Mesodermal cell (in vitro differentiated cells): ENCODE results near the gene CRELD2. TPM values are rescaled to one million over a fixed set of nuclear protein-coding genes. Genes with fewer than 3 reads are reported as not detected.
A peak's percentile ranks its signal among the peaks of the same experiment; 100 is the strongest.

Experiments
- H3K27ac ChIP-seq: 2 replicates; pipeline ENCODE4 v1.7.0; 2013; ENCODE audit warnings: mild to moderate bottlenecking, low read depth, low read length, moderate library complexity; ENCODE audit not compliant: severe bottlenecking
- H3K36me3 ChIP-seq: 2 replicates; pipeline ENCODE4 v1.7.1; 2013; ENCODE audit warnings: mild to moderate bottlenecking, low read length, moderate library complexity; ENCODE audit not compliant: control insufficient read depth, insufficient read depth
- H3K4me1 ChIP-seq: one replicate; pipeline ENCODE4 v1.7.1; 2013; ENCODE audit warnings: mild to moderate bottlenecking, low read length; ENCODE audit not compliant: insufficient read depth, control insufficient read depth, poor library complexity, severe bottlenecking
- H3K4me3 ChIP-seq: 2 replicates; pipeline ENCODE4 v1.7.0; 2013; ENCODE audit warnings: low read length, control low read depth, mild to moderate bottlenecking; ENCODE audit not compliant: insufficient read depth, poor library complexity, severe bottlenecking; ENCODE audit errors: extremely low read depth
- H3K9me3 ChIP-seq: 2 replicates; pipeline ENCODE4 v1.7.1; 2013; ENCODE audit warnings: mild to moderate bottlenecking, low read length, moderate library complexity; ENCODE audit not compliant: control insufficient read depth
- WGBS, 2 experiments: methylation state at CpG; one replicate each; pipeline ENCODE4 v1.1.5; 2013; ENCODE audit warnings: missing lambda C conversion rate in 2 of 2; ENCODE audit not compliant: insufficient coverage in 2 of 2; 5-methylcytosine and 5-hydroxymethylcytosine counted together
- polyA plus RNA-seq, 2 experiments: library from polyadenylated mRNA; stranded (reverse); fragments of 50-300 nt; gene quantifications; one replicate each; pipeline ENCODE4 v1.2.3, GENCODE V29; 2013

The CRELD2 gene
- 36.2 TPM for polyA plus RNA-seq (2013, experiment 1 of 2)
- 30.3 TPM for polyA plus RNA-seq (2013, experiment 2 of 2)

GRCh38 chr22:49917974-49918910 lies at the start of gene CRELD2, which contains the start of gene ALG12:
TSS of gene CRELD2 (plus strand) at chr22:49918634. CDS start at chr22:49918770, 136 bp downstream.
TSS of gene ALG12 (minus strand) at chr22:49918438. CDS start at chr22:49913765, 4,673 bp downstream.
- no peaks in the 10 kb centered on the region for H3K4me1 ChIP-seq
- H3K4me3 ChIP-seq = peak within 1 kb of the TSS; percentile 82
- WGBS, 2 experiments = 0% methylated on average over 49 to 102 of the region's 103 CpGs
- H3K36me3 ChIP-seq = peaks cover 18% of the 10 kb centered on the region
- no peaks in the 10 kb centered on the region for H3K9me3 ChIP-seq
- peak within 1 kb of the TSS; percentile 92 for H3K27ac ChIP-seq

GRCh38 chr22:49869086-49869830 lies 49.2 kb upstream of the CRELD2 start:
- peaks cover 30% of the 10 kb centered on the region for H3K9me3 ChIP-seq
- H3K27ac ChIP-seq = no peak overlapping the region
- H3K4me1 ChIP-seq = no peaks in the 10 kb centered on the region
- WGBS, 2 experiments = 95% methylated on average over 8 to 14 of the region's 17 CpGs
- H3K4me3 ChIP-seq = no peak overlapping the region
- H3K36me3 ChIP-seq = peaks cover 41% of the 10 kb centered on the region

- Histone ChIP-seq H3K27ac (no peak overlapping the region), H3K4me3 (no peak overlapping the region), H3K36me3 (peaks cover 44% of the 10 kb centered on the region), H3K9me3 (peaks cover 30% of the 10 kb centered on the region), H3K4me1 (no peaks in the 10 kb centered on the region)
- WGBS, 2 experiments = 94 to 97% methylated on average over 4 to 8 of the region's 14 CpGs
Observed at GRCh38 chr22:49869845-49870712, 48.4 kb upstream of the CRELD2 start.

- H3K4me1 ChIP-seq = no peaks in the 10 kb centered on the region
- no peak overlapping the region for H3K4me3 ChIP-seq
- no peak overlapping the region for H3K27ac ChIP-seq
- peaks cover 18% of the 10 kb centered on the region for H3K9me3 ChIP-seq
- 97 to 100% methylated on average over 3 to 4 of the region's 4 CpGs for WGBS, 2 experiments
- H3K36me3 ChIP-seq = peaks cover 40% of the 10 kb centered on the region
Observed at GRCh38 chr22:49871482-49871881, 47.0 kb upstream of the CRELD2 start.

GRCh38 chr22:49872347-49872746 lies 46.1 kb upstream of the CRELD2 start:
- H3K4me1 ChIP-seq = no peaks in the 10 kb centered on the region
- peaks cover 18% of the 10 kb centered on the region for H3K9me3 ChIP-seq
- peaks cover 44% of the 10 kb centered on the region for H3K36me3 ChIP-seq
- WGBS, 2 experiments = 91 to 100% methylated on average over 6 to 7 of the region's 7 CpGs
- no peak overlapping the region for H3K4me3 ChIP-seq
- no peak overlapping the region for H3K27ac ChIP-seq

GRCh38 chr22:49873228-49873940 lies 45.0 kb upstream of the CRELD2 start:
- H3K27ac ChIP-seq = no peak overlapping the region
- no peaks in the 10 kb centered on the region for H3K4me1 ChIP-seq
- H3K4me3 ChIP-seq = no peak overlapping the region
- 95 to 98% methylated on average over 10 to 11 of the region's 16 CpGs for WGBS, 2 experiments
- H3K36me3 ChIP-seq = peaks cover 44% of the 10 kb centered on the region
- H3K9me3 ChIP-seq = peaks cover 19% of the 10 kb centered on the region

GRCh38 chr22:49877642-49878041 lies 40.8 kb upstream of the CRELD2 start:
- H3K4me1 ChIP-seq = peaks cover 3% of the 10 kb centered on the region
- H3K27ac ChIP-seq = no peak overlapping the region
- H3K4me3 ChIP-seq = no peak overlapping the region
- 97 to 100% methylated on average over 2 to 4 of the region's 7 CpGs for WGBS, 2 experiments
- peaks cover 41% of the 10 kb centered on the region for H3K36me3 ChIP-seq
- peaks cover 7% of the 10 kb centered on the region for H3K9me3 ChIP-seq

- Histone ChIP-seq H3K4me3 (no peak overlapping the region), H3K36me3 (peaks cover 45% of the 10 kb centered on the region), H3K9me3 (peaks cover 7% of the 10 kb centered on the region), H3K4me1 (peaks cover 3% of the 10 kb centered on the region), H3K27ac (no peak overlapping the region)
- WGBS, 2 experiments = 91 to 94% methylated on average over 4 to 7 of the region's 8 CpGs
Observed at GRCh38 chr22:49878206-49878605, 40.2 kb upstream of the CRELD2 start.

- peaks cover 57% of the 10 kb centered on the region for H3K36me3 ChIP-seq
- no peak overlapping the region for H3K4me3 ChIP-seq
- peaks cover 3% of the 10 kb centered on the region for H3K4me1 ChIP-seq
- H3K27ac ChIP-seq = peak overlapping the region; percentile 10
- peaks cover 7% of the 10 kb centered on the region for H3K9me3 ChIP-seq
- WGBS, 2 experiments = 94 to 97% methylated on average over 7 to 9 of the region's 9 CpGs
Observed at GRCh38 chr22:49879871-49880270, 38.6 kb upstream of the CRELD2 start.
